PC-9 (cell line): ENCODE results near the gene RMI2. TPM values are rescaled to one million over a fixed set of nuclear protein-coding genes. Genes with fewer than 3 reads are reported as not detected.

ENCODE experiments used
- BruUV-seq: library from RNA; stranded (reverse); fragments of 400-500 nt; replicated peaks from 2 replicates; lab custom pipeline; 2021; lab: Mats Ljungman, UMichigan
- CTCF ChIA-PET: fragments of 300-600 bp; sonication (Branson Sonifier 250); formaldehyde crosslinking; loops from one replicate; lab custom pipeline; 2022; ENCODE audit warnings: antibody characterized with exemption; lab: Charles Lee
- POLR2A ChIA-PET: fragments of 300-600 bp; sonication (Branson Sonifier 250); formaldehyde crosslinking; loops from one replicate; lab custom pipeline; 2022; ENCODE audit warnings: antibody characterized with exemption; ENCODE audit not compliant: unreplicated experiment; lab: Charles Lee
- DNase-seq, 2 experiments: peaks; one replicate each; pipeline versions ENCODE4 v3.0.0 to v3.0.0-alpha.2; 2015 to 2022; ENCODE audit warnings: mixed read lengths in 1 of 2
- H2AFZ ChIP-seq: fragments of 200-600 bp; sonication (generic); 2 replicates; pipeline ENCODE4 v1.8.1; 2017; ENCODE audit warnings: antibody characterized with exemption
- H3F3A ChIP-seq: fragments of 200-600 bp; sonication (generic); 2 replicates; pipeline ENCODE4 v1.8.1; 2017; ENCODE audit warnings: antibody characterized with exemption, mild to moderate bottlenecking, low read depth; ENCODE audit not compliant: insufficient read depth
- H3K27ac ChIP-seq: fragments of 200-600 bp; sonication (generic); 2 replicates; pipeline ENCODE4 v1.6.1; 2016; ENCODE audit warnings: mixed run types
- H3K27me3 ChIP-seq: fragments of 200-600 bp; sonication (generic); 2 replicates; pipeline ENCODE4 v1.6.1; 2016; ENCODE audit warnings: low read depth, mixed run types; ENCODE audit not compliant: insufficient read depth
- H3K36me3 ChIP-seq: fragments of 200-600 bp; sonication (generic); 2 replicates; pipeline ENCODE4 v1.6.1; 2016; ENCODE audit warnings: low read depth, mixed run types
- H3K4me1 ChIP-seq: fragments of 200-600 bp; sonication (generic); replicated peaks from 2 replicates; pipeline ENCODE4 v1.6.1; 2016; ENCODE audit warnings: mixed run types; ENCODE audit not compliant: insufficient read depth
- H3K4me2 ChIP-seq: fragments of 200-600 bp; sonication (generic); 2 replicates; pipeline ENCODE4 v1.6.1; 2017; ENCODE audit warnings: mixed run types
- H3K4me3 ChIP-seq: fragments of 200-600 bp; sonication (generic); 2 replicates; pipeline ENCODE4 v1.6.1; 2016; ENCODE audit warnings: mixed run types
- H3K79me2 ChIP-seq: fragments of 200-600 bp; sonication (generic); 2 replicates; pipeline ENCODE4 v1.6.1; 2017; ENCODE audit warnings: low read depth, mixed run types
- H3K9me2 ChIP-seq: fragments of 200-600 bp; sonication (generic); 2 replicates; pipeline ENCODE4 v1.8.1; 2017; ENCODE audit warnings: mild to moderate bottlenecking; ENCODE audit not compliant: insufficient read depth
- H3K9me3 ChIP-seq: fragments of 200-600 bp; sonication (generic); 2 replicates; pipeline ENCODE4 v1.8.1; 2016; ENCODE audit warnings: low read depth; ENCODE audit not compliant: insufficient read depth
- H4K20me1 ChIP-seq: fragments of 200-600 bp; sonication (generic); 2 replicates; pipeline ENCODE4 v1.8.1; 2017; ENCODE audit not compliant: insufficient read depth
- CTCF ChIP-seq: fragments of 200-600 bp; sonication (generic); conservative IDR thresholded peaks from 2 replicates; pipeline ENCODE4 v1.6.1; 2017; ENCODE audit warnings: mixed run types, antibody characterized with exemption, mild to moderate bottlenecking, moderate library complexity
- EZH2 ChIP-seq: fragments of 200-600 bp; sonication (generic); IDR thresholded peaks from 2 replicates; pipeline ENCODE4 v1.8.0; 2017; ENCODE audit warnings: antibody characterized with exemption, low read depth
- intact Hi-C: fragments of 100-400 bp; cut with micrococcal nuclease; formaldehyde crosslinking; loops from one replicate; pipeline ENCODE4 v1.10.0; 2022; ENCODE audit not compliant: unreplicated experiment
- total RNA-seq: library from RNA; stranded (reverse); gene quantifications from 2 replicates; pipeline ENCODE4 v1.2.3, GENCODE V29; 2021

Gene RMI2
- total RNA-seq, 1 experiment from 2014 or later = 38.0 TPM

- Histone ChIP-seq H2AFZ (no peak overlapping the region), H3K9me3 (no peaks in the 10 kb centered on the region), H3K27ac (no peak overlapping the region), H3K4me1 (peaks cover 28% of the 10 kb centered on the region), H3F3A (peaks cover 22% of the 10 kb centered on the region; the same call in 1 of the 2 replicates), H3K79me2 (peaks cover 31% of the 10 kb centered on the region), H3K4me3 (no peak overlapping the region), H3K4me2 (no peak overlapping the region), H3K36me3 (no peaks in the 10 kb centered on the region), H4K20me1 (no peaks in the 10 kb centered on the region), H3K27me3 (no peaks in the 10 kb centered on the region), H3K9me2 (no peaks in the 10 kb centered on the region)
- no TSS peak for BruUV-seq
- CTCF ChIA-PET = no interaction called here
- no peak for DNase-seq
- no peak for TF ChIP-seq EZH2
- TF ChIP-seq CTCF = no peak
- POLR2A ChIA-PET = no interaction called here
- intact Hi-C loops = no loop called here
Observed at GRCh38 chr16:11350519-11350918, 5.3 kb downstream of the RMI2 start.

GRCh38 chr16:11350921-11351335, 5.7 kb downstream of the RMI2 start:
- Histone ChIP-seq H3K4me3 (no peak overlapping the region), H2AFZ (no peak overlapping the region), H3K4me1 (peaks cover 26% of the 10 kb centered on the region), H4K20me1 (no peaks in the 10 kb centered on the region), H3K9me2 (no peaks in the 10 kb centered on the region), H3K79me2 (peaks cover 31% of the 10 kb centered on the region), H3K4me2 (no peak overlapping the region), H3K36me3 (no peaks in the 10 kb centered on the region), H3F3A (peaks cover 26% of the 10 kb centered on the region; the same call in 1 of the 2 replicates), H3K27me3 (no peaks in the 10 kb centered on the region), H3K27ac (no peak overlapping the region), H3K9me3 (no peaks in the 10 kb centered on the region)
- intact Hi-C loops = no loop called here
- POLR2A ChIA-PET = no interaction called here
- no peak for DNase-seq
- TF ChIP-seq EZH2 (no peak), CTCF (no peak)
- no TSS peak for BruUV-seq
- CTCF ChIA-PET = no interaction called here

- Histone ChIP-seq H3K36me3 (no peaks in the 10 kb centered on the region), H3K9me3 (no peaks in the 10 kb centered on the region), H4K20me1 (no peaks in the 10 kb centered on the region), H3K4me2 (no peak overlapping the region), H2AFZ (no peak overlapping the region), H3K27ac (no peak overlapping the region), H3F3A (peaks cover 30% of the 10 kb centered on the region), H3K27me3 (no peaks in the 10 kb centered on the region), H3K9me2 (no peaks in the 10 kb centered on the region), H3K4me1 (peaks cover 26% of the 10 kb centered on the region), H3K4me3 (no peak overlapping the region), H3K79me2 (peaks cover 14% of the 10 kb centered on the region)
- CTCF ChIA-PET = interaction anchor here (0.6 kb wide), 1 partner anchor 79 kb away, joined by 6 read pairs; no protein-coding TSS in a partner anchor
- intact Hi-C loops = no loop called here
- DNase-seq = no peak
- BruUV-seq = no TSS peak
- TF ChIP-seq CTCF (no peak), EZH2 (no peak)
- POLR2A ChIA-PET = interaction anchor here (0.5 to 0.7 kb wide), 4 partner anchors 10 to 387 kb away, joined by 3 read pairs; no protein-coding TSS in a partner anchor
Observed at GRCh38 chr16:11353158-11353557, 7.9 kb downstream of the RMI2 start.
